Activated B cell treated with CpG ODN at 0.5 μM for 24 hours (primary cell): ENCODE results near the gene MAD1L1. TPM values are rescaled to one million over a fixed set of nuclear protein-coding genes. Genes with fewer than 3 reads are reported as not detected.

Source experiments
- ATAC-seq: fragments of 200-7000 bp; cut with Tn5 transposase; one replicate; pipeline ENCODE4 v1.10.0; 2021; ENCODE audit warnings: low read depth, mild to moderate bottlenecking, moderate library complexity
- CTCF ChIA-PET: fragments of 350-600 bp; sonication (Branson Sonifier 250); formaldehyde crosslinking; loops from one replicate; lab custom pipeline; 2021; ENCODE audit warnings: antibody characterized with exemption; lab: Charles Lee
- POLR2A ChIA-PET: fragments of 350-600 bp; sonication (Branson Sonifier 250); formaldehyde crosslinking; loops from one replicate; lab custom pipeline; 2021; ENCODE audit warnings: antibody characterized with exemption; lab: Charles Lee
- DNase-seq: peaks from one replicate; pipeline ENCODE4 v3.0.0; 2022
- H3K27ac Mint-ChIP-seq: one replicate; pipeline ENCODE4 v1.8.0; 2020; ENCODE audit warnings: mixed read lengths
- H3K27me3 Mint-ChIP-seq: one replicate; pipeline ENCODE4 v1.8.0; 2021; ENCODE audit warnings: mixed read lengths
- H3K36me3 Mint-ChIP-seq: one replicate; pipeline ENCODE4 v1.8.0; 2021; ENCODE audit warnings: low read depth, mixed read lengths
- H3K4me1 Mint-ChIP-seq: one replicate; pipeline ENCODE4 v1.8.0; 2021; ENCODE audit warnings: mixed read lengths
- H3K4me3 Mint-ChIP-seq: one replicate; pipeline ENCODE4 v1.8.0; 2020; ENCODE audit warnings: mild to moderate bottlenecking, mixed read lengths
- H3K9me3 Mint-ChIP-seq: one replicate; pipeline ENCODE4 v1.8.0; 2020; ENCODE audit warnings: mixed read lengths
- intact Hi-C: fragments of 100-400 bp; cut with micrococcal nuclease; formaldehyde crosslinking; loops from one replicate; pipeline ENCODE4 v1.15.1; 2024
- total RNA-seq: library from RNA; stranded (reverse); gene quantifications from 2 replicates; pipeline ENCODE4 v1.2.3, GENCODE V29; 2022
- TF ChIP-seq, protein P1 (sequence below): fragments of 200-600 bp; IDR thresholded peaks from one replicate; pipeline ENCODE4 v1.8.0; 2022; ENCODE audit warnings: antibody characterized with exemption, mild to moderate bottlenecking

Gene MAD1L1
- total RNA-seq, 1 donor from 2014 or later, result 54.6 TPM

DNA sequence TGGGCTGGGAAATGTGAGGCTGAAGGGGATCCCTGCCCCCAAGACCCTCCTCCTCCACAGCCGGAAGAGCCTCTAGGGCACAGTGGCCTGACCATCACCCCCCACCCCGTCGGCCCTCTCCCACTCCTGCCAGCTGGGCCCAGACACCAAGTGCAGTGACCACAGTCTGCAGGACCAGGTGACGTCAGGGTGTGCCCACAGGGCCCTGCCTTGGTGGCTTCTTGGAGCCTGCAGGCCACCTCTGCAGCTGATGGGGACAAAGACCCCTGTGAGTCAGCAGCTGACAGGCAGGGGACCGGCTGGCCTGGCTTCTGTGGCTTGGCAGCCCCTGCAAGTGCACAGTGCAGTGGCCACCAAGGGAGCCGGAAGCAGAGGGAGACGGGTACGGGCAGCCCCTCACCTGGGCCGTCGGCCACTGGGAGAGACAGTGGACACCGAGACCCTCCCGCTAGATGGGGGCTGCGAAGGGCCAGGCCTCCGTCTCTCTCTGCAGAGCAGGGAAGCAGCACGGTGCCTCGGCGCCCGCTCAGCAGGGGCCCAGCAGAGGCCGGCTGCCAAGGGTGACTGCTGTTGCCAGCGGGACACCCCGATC, 288.0 kb downstream of the MAD1L1 start:
- DNase-seq, result no peak
- Mint-ChIP-seq H3K4me3 (no peak overlapping the region), H3K27ac (no peak overlapping the region), H3K9me3 (no peaks in the 10 kb centered on the region), H3K36me3 (no peaks in the 10 kb centered on the region), H3K27me3 (no peaks in the 10 kb centered on the region), H3K4me1 (peaks cover 17% of the 10 kb centered on the region)
- intact Hi-C loops, result loop anchor here (10.0 kb wide), 1 partner anchor 280 kb away; no protein-coding TSS in a partner anchor
- TF ChIP-seq, protein P1, sequence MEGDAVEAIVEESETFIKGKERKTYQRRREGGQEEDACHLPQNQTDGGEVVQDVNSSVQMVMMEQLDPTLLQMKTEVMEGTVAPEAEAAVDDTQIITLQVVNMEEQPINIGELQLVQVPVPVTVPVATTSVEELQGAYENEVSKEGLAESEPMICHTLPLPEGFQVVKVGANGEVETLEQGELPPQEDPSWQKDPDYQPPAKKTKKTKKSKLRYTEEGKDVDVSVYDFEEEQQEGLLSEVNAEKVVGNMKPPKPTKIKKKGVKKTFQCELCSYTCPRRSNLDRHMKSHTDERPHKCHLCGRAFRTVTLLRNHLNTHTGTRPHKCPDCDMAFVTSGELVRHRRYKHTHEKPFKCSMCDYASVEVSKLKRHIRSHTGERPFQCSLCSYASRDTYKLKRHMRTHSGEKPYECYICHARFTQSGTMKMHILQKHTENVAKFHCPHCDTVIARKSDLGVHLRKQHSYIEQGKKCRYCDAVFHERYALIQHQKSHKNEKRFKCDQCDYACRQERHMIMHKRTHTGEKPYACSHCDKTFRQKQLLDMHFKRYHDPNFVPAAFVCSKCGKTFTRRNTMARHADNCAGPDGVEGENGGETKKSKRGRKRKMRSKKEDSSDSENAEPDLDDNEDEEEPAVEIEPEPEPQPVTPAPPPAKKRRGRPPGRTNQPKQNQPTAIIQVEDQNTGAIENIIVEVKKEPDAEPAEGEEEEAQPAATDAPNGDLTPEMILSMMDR, result no peak
- no peak for ATAC-seq
- ChIA-PET CTCF (no interaction called here), POLR2A (no interaction called here)

DNA sequence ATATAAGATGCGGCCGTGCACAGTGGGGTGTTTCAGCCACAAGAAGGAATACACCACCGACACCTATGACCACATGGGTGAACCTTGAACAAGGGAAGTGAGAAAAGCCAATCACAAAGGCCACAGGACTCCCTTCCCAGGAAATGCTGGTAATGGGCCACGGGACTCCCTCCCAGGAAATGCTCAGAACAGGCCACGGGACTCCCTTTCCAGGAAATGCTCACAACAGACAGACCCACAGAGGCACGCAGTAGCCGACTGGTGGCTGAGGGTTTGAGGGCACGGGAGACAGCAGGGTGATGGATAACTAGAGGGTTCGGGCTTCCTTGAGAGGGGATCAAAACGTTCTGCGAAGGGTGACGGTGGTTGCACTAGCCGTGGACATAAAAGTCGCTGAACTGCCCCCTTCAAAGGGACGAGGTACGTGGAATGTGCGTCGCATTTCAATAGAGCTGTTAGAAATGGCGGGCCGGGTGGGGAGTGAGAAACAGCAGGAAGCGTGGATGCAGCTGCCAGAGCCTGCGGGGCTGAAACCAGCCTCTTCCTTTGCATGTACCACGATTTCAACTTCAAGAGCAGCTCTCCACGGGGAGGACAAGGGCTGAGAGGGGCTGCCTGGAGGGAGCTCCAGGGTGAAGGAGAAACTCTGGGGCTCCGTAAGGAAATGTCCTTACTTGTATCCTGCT, 288.7 kb downstream of the MAD1L1 start:
- POLR2A ChIA-PET, result no interaction called here
- intact Hi-C loops, result loop anchor here (10.0 kb wide), 1 partner anchor 279 kb away; no protein-coding TSS in a partner anchor
- TF ChIP-seq, protein P1, result no peak
- no peaks in the 10 kb centered on the region for H3K27me3 Mint-ChIP-seq
- H3K4me1 Mint-ChIP-seq, result peaks cover 23% of the 10 kb centered on the region
- no peaks in the 10 kb centered on the region for H3K36me3 Mint-ChIP-seq
- no peak overlapping the region for H3K4me3 Mint-ChIP-seq
- no peaks in the 10 kb centered on the region for H3K9me3 Mint-ChIP-seq
- no peak for DNase-seq
- no peak for ATAC-seq
- CTCF ChIA-PET, result no interaction called here
- no peak overlapping the region for H3K27ac Mint-ChIP-seq

- Mint-ChIP-seq H3K27me3 (no peaks in the 10 kb centered on the region), H3K4me3 (no peak overlapping the region), H3K27ac (no peak overlapping the region), H3K36me3 (peaks cover under 1% of the 10 kb centered on the region), H3K9me3 (no peaks in the 10 kb centered on the region), H3K4me1 (peaks cover 31% of the 10 kb centered on the region)
- POLR2A ChIA-PET, result no interaction called here
- intact Hi-C loops, result loop anchor here (10.0 kb wide), 1 partner anchor 279 kb away; no protein-coding TSS in a partner anchor
- DNase-seq (no peak), ATAC-seq (no peak)
- CTCF ChIA-PET, result no interaction called here
- TF ChIP-seq, protein P1, result no peak
Measured at GRCh38 chr7:1943326-1943725, 289.4 kb downstream of the MAD1L1 start.

DNA sequence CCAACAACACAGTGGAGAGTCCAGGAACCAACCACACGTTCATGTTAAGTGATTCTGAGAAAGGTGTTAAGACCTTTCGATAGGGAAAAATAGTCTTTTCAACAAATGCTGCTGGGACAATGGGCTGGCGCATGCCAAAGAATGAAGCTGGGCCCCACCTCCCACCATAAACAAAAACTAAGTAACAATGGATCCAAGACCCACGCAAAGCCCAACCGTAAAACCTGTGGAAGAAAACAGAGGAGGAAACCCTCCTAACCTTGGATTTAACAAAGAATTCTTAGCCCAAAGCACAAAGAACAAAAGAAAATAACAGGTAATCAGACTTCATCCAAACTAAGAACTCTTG, 289.8 kb downstream of the MAD1L1 start:
- Mint-ChIP-seq H3K36me3 (peaks cover 4% of the 10 kb centered on the region), H3K4me1 (peaks cover 34% of the 10 kb centered on the region), H3K4me3 (no peak overlapping the region), H3K27ac (no peak overlapping the region), H3K27me3 (no peaks in the 10 kb centered on the region), H3K9me3 (no peaks in the 10 kb centered on the region)
- no peak for DNase-seq
- no peak for ATAC-seq
- POLR2A ChIA-PET, result no interaction called here
- intact Hi-C loops, result loop anchor here (10.0 kb wide), 1 partner anchor 278 kb away; no protein-coding TSS in a partner anchor
- CTCF ChIA-PET, result no interaction called here
- TF ChIP-seq, protein P1, result no peak

GRCh38 chr7:1942243-1942940, 290.4 kb downstream of the MAD1L1 start:
- ChIA-PET CTCF (no interaction called here), POLR2A (no interaction called here)
- H3K4me1 Mint-ChIP-seq, result peaks cover 34% of the 10 kb centered on the region
- H3K36me3 Mint-ChIP-seq, result peaks cover 4% of the 10 kb centered on the region
- no peak overlapping the region for H3K27ac Mint-ChIP-seq
- TF ChIP-seq, protein P1, result no peak
- H3K27me3 Mint-ChIP-seq, result no peaks in the 10 kb centered on the region
- DNase-seq, result no peak
- no peaks in the 10 kb centered on the region for H3K9me3 Mint-ChIP-seq
- no peak overlapping the region for H3K4me3 Mint-ChIP-seq
- no peak for ATAC-seq
- intact Hi-C loops, result loop anchor here (10.0 kb wide), 1 partner anchor 278 kb away; no protein-coding TSS in a partner anchor
